ENCODE measurements around the gene BNIP3.

DNA sequence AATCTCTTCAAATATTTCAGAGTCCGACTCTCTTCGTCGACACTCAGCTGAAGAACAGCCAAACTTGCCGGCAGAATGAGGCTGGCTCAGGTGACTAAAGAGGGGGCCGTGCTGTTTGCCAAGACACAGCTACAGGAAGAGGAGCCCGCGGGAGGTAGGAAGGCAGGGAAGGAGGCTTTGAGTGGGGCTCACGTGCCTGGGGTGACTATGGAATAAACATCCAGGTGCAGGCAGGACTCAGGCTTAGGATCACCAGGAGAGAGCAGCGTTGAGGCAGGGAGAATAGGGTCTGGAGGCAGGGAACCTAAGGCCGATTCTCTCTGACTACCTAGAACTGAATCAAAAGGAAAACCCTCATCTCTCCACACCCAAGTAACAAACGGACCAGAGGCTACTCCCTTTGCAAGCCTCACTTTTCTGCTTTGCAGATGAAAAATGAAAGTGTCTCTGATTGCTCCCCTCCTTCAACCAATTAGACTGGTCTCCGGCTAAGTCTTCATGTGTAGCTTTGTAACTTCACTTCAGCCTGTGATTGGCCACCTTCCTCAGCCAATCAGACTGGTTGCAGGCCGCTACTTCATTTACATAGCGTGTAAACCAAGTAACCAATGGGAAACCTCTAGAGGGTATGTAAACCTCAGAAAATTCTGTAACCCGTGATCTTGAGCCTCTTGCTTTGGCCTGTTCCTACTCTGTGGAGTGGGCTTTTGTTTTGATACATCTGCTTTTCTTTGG, 19.7 kb upstream of the BNIP3 start:
- TF ChIP-seq, protein P1, sequence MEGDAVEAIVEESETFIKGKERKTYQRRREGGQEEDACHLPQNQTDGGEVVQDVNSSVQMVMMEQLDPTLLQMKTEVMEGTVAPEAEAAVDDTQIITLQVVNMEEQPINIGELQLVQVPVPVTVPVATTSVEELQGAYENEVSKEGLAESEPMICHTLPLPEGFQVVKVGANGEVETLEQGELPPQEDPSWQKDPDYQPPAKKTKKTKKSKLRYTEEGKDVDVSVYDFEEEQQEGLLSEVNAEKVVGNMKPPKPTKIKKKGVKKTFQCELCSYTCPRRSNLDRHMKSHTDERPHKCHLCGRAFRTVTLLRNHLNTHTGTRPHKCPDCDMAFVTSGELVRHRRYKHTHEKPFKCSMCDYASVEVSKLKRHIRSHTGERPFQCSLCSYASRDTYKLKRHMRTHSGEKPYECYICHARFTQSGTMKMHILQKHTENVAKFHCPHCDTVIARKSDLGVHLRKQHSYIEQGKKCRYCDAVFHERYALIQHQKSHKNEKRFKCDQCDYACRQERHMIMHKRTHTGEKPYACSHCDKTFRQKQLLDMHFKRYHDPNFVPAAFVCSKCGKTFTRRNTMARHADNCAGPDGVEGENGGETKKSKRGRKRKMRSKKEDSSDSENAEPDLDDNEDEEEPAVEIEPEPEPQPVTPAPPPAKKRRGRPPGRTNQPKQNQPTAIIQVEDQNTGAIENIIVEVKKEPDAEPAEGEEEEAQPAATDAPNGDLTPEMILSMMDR (conservative IDR thresholded peaks at IDR 0.05): peak; percentile 54
- no peak for TF ChIP-seq ZFX (IDR thresholded peaks at IDR 0.05)

All from C4-2B (cell line).